ENCODE measurements around the gene MTMR12. TPM values are rescaled to one million over a fixed set of nuclear protein-coding genes. Genes with fewer than 3 reads are reported as not detected.

Gene MTMR12
- total and polyA plus RNA-seq, 2 donors (not counting 3 experiments of a cell fraction or from before 2014, with no cell fraction given) = 18.2 to 38.6 TPM

- H3K27ac ChIP-seq (ENCODE audit: insufficient read depth, low read depth, low read length) = no peak overlapping the region
- no peaks in the 10 kb centered on the region for H3K27me3 ChIP-seq (ENCODE audit: control insufficient read depth in 2 of 2, insufficient read depth in 2 of 2, low read length in 2 of 2)
- no peak overlapping the region for H2AFZ ChIP-seq (ENCODE audit: low read depth, low read length)
- H3K9me1 ChIP-seq (replicated peaks; ENCODE audit: control insufficient read depth, extremely low read depth, insufficient read depth, low read length) = no peaks in the 10 kb centered on the region
- BruUV-seq (replicated peaks) = no TSS peak
- H3K4me3 ChIP-seq (replicated peaks in 1 of 3; ENCODE audit: insufficient read depth in 1 of 3, low read depth in 1 of 3, low read length in 3 of 3) = no peak overlapping the region
- POLR2A ChIA-PET = no interaction called here
- no peak overlapping the region for H3K9ac ChIP-seq (replicated peaks; ENCODE audit: extremely low read depth, insufficient read depth, low read length)
- dilution Hi-C loops (cut with MboI; ENCODE audit: extremely low pct_ligation_motif_present, low sequenced_read_pairs) = no loop called here
- no peaks in the 10 kb centered on the region for H3K79me2 ChIP-seq (ENCODE audit: control insufficient read depth, insufficient read depth, low read length)
- H3K36me3 ChIP-seq (ENCODE audit: control insufficient read depth in 2 of 2, extremely low read depth in 1 of 2, insufficient read depth in 2 of 2, low read length in 2 of 2) = no peaks in the 10 kb centered on the region
- FAIRE-seq (no peak), DNase-seq (ENCODE audit: low read depth, low spot score) (no peak)
- no peaks in the 10 kb centered on the region for H4K20me1 ChIP-seq (replicated peaks; ENCODE audit: control insufficient read depth, extremely low read depth, insufficient read depth, low read length)
- TF ChIP-seq POLR2AphosphoS5 (IDR thresholded peaks at IDR 0.05; ENCODE audit: insufficient read depth, low read depth, low read length) (no peak), MYC (IDR thresholded peaks at IDR 0.05; ENCODE audit: low read depth, low read length) (no peak), MAX (IDR thresholded peaks at IDR 0.05; ENCODE audit: insufficient read depth, insufficient read length) (no peak), GATA2 (IDR thresholded peaks at IDR 0.05; ENCODE audit: insufficient read depth, insufficient read length, low read depth, low read length) (no peak), EZH2 (IDR thresholded peaks at IDR 0.05; ENCODE audit: borderline replicate concordance, low read depth, low read length, severe bottlenecking) (no peak)
- H3K4me1 ChIP-seq (ENCODE audit: control insufficient read depth, extremely low read depth, insufficient read depth, low read length) = no peaks in the 10 kb centered on the region
- no peak overlapping the region for H3K4me2 ChIP-seq (ENCODE audit: insufficient read depth, low read length)
- intact Hi-C loops (cut with micrococcal nuclease) = no loop called here
- no peaks in the 10 kb centered on the region for H3K9me3 ChIP-seq (replicated peaks; ENCODE audit: control insufficient read depth, insufficient read depth, low read length)
- CTCF ChIA-PET = interaction anchor here (1.3 to 5.5 kb wide), 2 partner anchors 91 to 102 kb away, joined by 3 to 325 read pairs; no protein-coding TSS in a partner anchor
These were observed 19.6 kb upstream of the MTMR12 start for GRCh38 chr5:32332361-32332760.

DNA sequence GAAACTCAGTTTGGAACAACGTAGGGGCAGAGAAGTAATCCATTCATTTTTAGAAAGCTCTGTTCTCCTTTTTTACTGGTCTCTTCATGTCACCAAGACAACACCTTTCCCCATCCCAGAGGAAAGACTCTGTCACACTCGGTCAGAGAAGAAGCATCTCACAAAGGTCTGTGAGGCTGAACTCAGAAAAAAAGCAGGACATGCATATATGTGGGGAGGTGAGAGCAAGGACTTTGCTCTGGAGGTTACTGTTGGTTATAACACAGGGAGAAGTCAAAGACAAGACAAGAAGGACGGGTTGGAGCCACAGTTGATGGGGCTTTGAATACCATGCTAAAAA, 19.2 kb upstream of the MTMR12 start:
- TF ChIP-seq MAX (IDR thresholded peaks at IDR 0.05; ENCODE audit: insufficient read depth, insufficient read length) (no peak), POLR2AphosphoS5 (IDR thresholded peaks at IDR 0.05; ENCODE audit: insufficient read depth, low read depth, low read length) (no peak), JUN (IDR thresholded peaks at IDR 0.05; ENCODE audit: borderline replicate concordance, insufficient read depth, insufficient read length, low read depth) (no peak), FOS (IDR thresholded peaks at IDR 0.05; ENCODE audit: borderline replicate concordance, insufficient read depth, low read length) (no peak), GATA2 (IDR thresholded peaks at IDR 0.05; ENCODE audit: insufficient read depth, insufficient read length, low read depth, low read length) (no peak), POLR2A (IDR thresholded peaks at IDR 0.05; ENCODE audit: low read depth, low read length) (no peak), EZH2 (IDR thresholded peaks at IDR 0.05; ENCODE audit: borderline replicate concordance, low read depth, low read length, severe bottlenecking) (no peak), MYC (IDR thresholded peaks at IDR 0.05; ENCODE audit: low read depth, low read length) (no peak)
- TF ChIP-seq, protein P1, sequence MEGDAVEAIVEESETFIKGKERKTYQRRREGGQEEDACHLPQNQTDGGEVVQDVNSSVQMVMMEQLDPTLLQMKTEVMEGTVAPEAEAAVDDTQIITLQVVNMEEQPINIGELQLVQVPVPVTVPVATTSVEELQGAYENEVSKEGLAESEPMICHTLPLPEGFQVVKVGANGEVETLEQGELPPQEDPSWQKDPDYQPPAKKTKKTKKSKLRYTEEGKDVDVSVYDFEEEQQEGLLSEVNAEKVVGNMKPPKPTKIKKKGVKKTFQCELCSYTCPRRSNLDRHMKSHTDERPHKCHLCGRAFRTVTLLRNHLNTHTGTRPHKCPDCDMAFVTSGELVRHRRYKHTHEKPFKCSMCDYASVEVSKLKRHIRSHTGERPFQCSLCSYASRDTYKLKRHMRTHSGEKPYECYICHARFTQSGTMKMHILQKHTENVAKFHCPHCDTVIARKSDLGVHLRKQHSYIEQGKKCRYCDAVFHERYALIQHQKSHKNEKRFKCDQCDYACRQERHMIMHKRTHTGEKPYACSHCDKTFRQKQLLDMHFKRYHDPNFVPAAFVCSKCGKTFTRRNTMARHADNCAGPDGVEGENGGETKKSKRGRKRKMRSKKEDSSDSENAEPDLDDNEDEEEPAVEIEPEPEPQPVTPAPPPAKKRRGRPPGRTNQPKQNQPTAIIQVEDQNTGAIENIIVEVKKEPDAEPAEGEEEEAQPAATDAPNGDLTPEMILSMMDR (IDR thresholded peaks at IDR 0.05; ENCODE audit: extremely low read depth in 1 of 2, insufficient read depth in 1 of 2, low read depth in 1 of 2, low read length in 2 of 2) = no peak
- no peaks in the 10 kb centered on the region for H3K4me1 ChIP-seq (ENCODE audit: control insufficient read depth, extremely low read depth, insufficient read depth, low read length)
- no peaks in the 10 kb centered on the region for H3K9me1 ChIP-seq (replicated peaks; ENCODE audit: control insufficient read depth, extremely low read depth, insufficient read depth, low read length)
- H3K9me3 ChIP-seq (replicated peaks; ENCODE audit: control insufficient read depth, insufficient read depth, low read length) = no peaks in the 10 kb centered on the region
- H4K20me1 ChIP-seq (replicated peaks; ENCODE audit: control insufficient read depth, extremely low read depth, insufficient read depth, low read length) = no peaks in the 10 kb centered on the region
- H2AFZ ChIP-seq (ENCODE audit: low read depth, low read length) = no peak overlapping the region
- intact Hi-C loops (cut with micrococcal nuclease) (no loop called here), dilution Hi-C loops (cut with MboI; ENCODE audit: extremely low pct_ligation_motif_present, low sequenced_read_pairs) (no loop called here)
- no peaks in the 10 kb centered on the region for H3K36me3 ChIP-seq (ENCODE audit: control insufficient read depth in 2 of 2, extremely low read depth in 1 of 2, insufficient read depth in 2 of 2, low read length in 2 of 2)
- BruUV-seq (replicated peaks) = no TSS peak
- H3K27me3 ChIP-seq (ENCODE audit: control insufficient read depth in 2 of 2, insufficient read depth in 2 of 2, low read length in 2 of 2) = no peaks in the 10 kb centered on the region
- ChIA-PET POLR2A (no interaction called here), CTCF (interaction anchor here (1.3 to 5.5 kb wide), 2 partner anchors 90 to 102 kb away, joined by 3 to 325 read pairs; no protein-coding TSS in a partner anchor)
- no peak overlapping the region for H3K4me3 ChIP-seq (replicated peaks in 1 of 3; ENCODE audit: insufficient read depth in 1 of 3, low read depth in 1 of 3, low read length in 3 of 3)
- H3K79me2 ChIP-seq (ENCODE audit: control insufficient read depth, insufficient read depth, low read length) = no peaks in the 10 kb centered on the region
- H3K4me2 ChIP-seq (ENCODE audit: insufficient read depth, low read length) = no peak overlapping the region
- H3K9ac ChIP-seq (replicated peaks; ENCODE audit: extremely low read depth, insufficient read depth, low read length) = no peak overlapping the region
- no peak overlapping the region for H3K27ac ChIP-seq (ENCODE audit: insufficient read depth, low read depth, low read length)
- no peak for FAIRE-seq
- no peak for DNase-seq (ENCODE audit: low read depth, low spot score)
